Transverse colon (tissue), 4 donors: ENCODE results near the gene NOA1. TPM values are rescaled to one million over a fixed set of nuclear protein-coding genes. Genes with fewer than 3 reads are reported as not detected.

Source experiments
- DNase-seq: peaks from one replicate; pipeline ENCODE4 v3.0.0-alpha.2; 2019
- H3K27ac ChIP-seq, 4 donors: fragments of 200-600 bp; sonication (generic); 2 replicates each; pipeline ENCODE4 v1.5.1; 2016 to 2018; ENCODE audit warnings: inconsistent platforms in 4 of 4
- H3K27me3 ChIP-seq: fragments of 200-600 bp; sonication (generic); 2 replicates; pipeline ENCODE4 v1.5.1; 2017; ENCODE audit warnings: inconsistent platforms
- H3K36me3 ChIP-seq, 4 donors: fragments of 200-600 bp; sonication (generic); 2 replicates each; pipeline ENCODE4 v1.5.1; 2017 to 2019; ENCODE audit warnings: inconsistent platforms in 4 of 4
- H3K4me1 ChIP-seq, 4 donors: fragments of 200-600 bp; sonication (generic); 2 replicates each; pipeline ENCODE4 v1.5.1; 2017 to 2020; ENCODE audit warnings: inconsistent platforms in 4 of 4
- H3K4me3 ChIP-seq, 4 donors: fragments of 200-600 bp; sonication (generic); 1 replicate in 1 of 4; 2 replicates in 3 of 4; pipeline versions ENCODE4 v1.5.1 to v1.6.1; 2017 to 2019; ENCODE audit warnings: inconsistent platforms in 4 of 4
- H3K9me3 ChIP-seq, 2 donors: fragments of 200-600 bp; sonication (generic); 2 replicates each; pipeline ENCODE4 v1.5.1; 2017 to 2019; ENCODE audit warnings: inconsistent platforms in 2 of 2
- CTCF ChIP-seq, 5 experiments: fragments of 200-600 bp in 3 of 5; fragments of 450-650 bp in 2 of 5; sonication (generic) in 3 of 5; IDR thresholded peaks; 1 replicate in 2 of 5; 2 replicates in 3 of 5; pipeline ENCODE4 v1.5.1; 2016 to 2017; ENCODE audit warnings: antibody characterized with exemption in 5 of 5, inconsistent platforms in 3 of 5, mild to moderate bottlenecking in 2 of 5, moderate library complexity in 1 of 5
- EP300 ChIP-seq: sonication (generic); formaldehyde crosslinking; IDR thresholded peaks from one replicate; pipeline ENCODE4 v1.6.1; 2017; ENCODE audit warnings: antibody characterized with exemption, low read depth
- POLR2A ChIP-seq: fragments of 450-650 bp; IDR thresholded peaks from one replicate; pipeline ENCODE4 v1.6.1; 2016; ENCODE audit warnings: antibody characterized with exemption, mild to moderate bottlenecking, moderate library complexity
- POLR2AphosphoS5 ChIP-seq, 3 donors: sonication (generic); formaldehyde crosslinking; IDR thresholded peaks; one replicate each; pipeline ENCODE4 v1.6.1; 2016; ENCODE audit warnings: antibody characterized with exemption in 3 of 3
- WGBS, 2 donors: methylation state at CpG; one replicate each; pipeline ENCODE4 v1.1.5; 2018; ENCODE audit warnings: low coverage in 1 of 2; 5-methylcytosine and 5-hydroxymethylcytosine counted together
- in situ Hi-C, 4 donors: fragments of 200-750 bp; cut with MboI; loops; one replicate each; pipeline versions ENCODE4 v1.15.0 to v1.15.1; 2017; ENCODE audit warnings: low sequenced_read_pairs in 3 of 4, low pct_ligation_motif_present in 1 of 4, low pct_unique_long_range_greater_than_20kb in 1 of 4
- intact Hi-C: fragments of 100-400 bp; cut with DNase I; formaldehyde crosslinking; loops from one replicate; pipeline ENCODE4 v1.15.1; 2023; ENCODE audit warnings: low total_unique reads
- small RNA-seq, 4 donors: library from RNA; depleted of rRNA; stranded (forward); fragments of <200 nt; gene quantifications; one replicate each; pipeline ENCODE3, GENCODE V24; 2016
- total RNA-seq, 4 donors: library from RNA; depleted of rRNA; stranded (reverse); fragments of >200 nt; gene quantifications; one replicate each; pipeline ENCODE4 v1.1.0, GENCODE V29; 2016

NOA1 gene
- total RNA-seq, 4 donors from 2014 or later = 32.5 to 75.4 (median 39.6) TPM

DNA sequence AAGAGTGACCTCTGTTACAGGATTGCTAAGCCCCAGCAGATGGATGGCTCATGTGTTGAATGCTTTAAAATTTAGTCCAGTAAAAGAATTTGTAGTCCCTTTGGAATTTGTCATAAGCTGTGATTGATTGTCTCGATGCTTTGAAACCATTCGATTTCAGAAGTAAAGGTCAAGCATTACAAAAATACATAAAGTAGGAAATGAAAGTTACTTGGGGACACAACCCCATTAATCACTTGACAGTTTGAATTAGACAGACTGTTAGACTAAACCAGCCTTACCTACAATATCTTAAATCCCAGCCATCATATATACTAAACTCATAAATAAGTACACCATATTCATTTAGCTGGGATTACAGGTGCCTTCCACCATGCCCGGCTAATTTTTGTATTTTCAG is 63.1 kb downstream of the NOA1 start:
- Histone ChIP-seq H3K9me3 (no peaks in the 10 kb centered on the region), H3K4me3 (no peak overlapping the region), H3K36me3 (no peaks in the 10 kb centered on the region), H3K4me1 (peaks cover 10 to 49% (median 19%) of the 10 kb centered on the region in 4 donors), H3K27me3 (no peaks in the 10 kb centered on the region), H3K27ac (no peak overlapping the region)
- TF ChIP-seq POLR2A (no peak), CTCF (IDR thresholded peaks at IDR 0.05) (no peak), EP300 (no peak), POLR2AphosphoS5 (IDR thresholded peaks at IDR 0.05) (no peak)
- WGBS, 2 donors = 70 to 76% methylated on average over 3 of the region's 3 CpGs
- in situ Hi-C loops = no loop called here
- intact Hi-C loops = no loop called here
- no peak for DNase-seq

Small RNA genes within 50 kb of the gene (small RNA-seq; reads per million reads assigned to genes)
- gene RNU6-998P = 0 reads per million in 4 donors

Other genes with a start within 250 kb of the NOA1 start
- gene SPINK2, start 155.9 kb downstream of the NOA1 start, total RNA-seq = 1 to 10 TPM in 1 of 4 donors, under 1 TPM in 1, not detected in 2; 0.68 to 2.9 TPM
- 10 to 100 TPM; 18.7 to 47.8 (median 27.1) TPM for gene REST, start 69.7 kb downstream of the NOA1 start, total RNA-seq
- gene POLR2B, start 1.3 kb upstream of the NOA1 start, total RNA-seq = 10 to 100 TPM; 39.8 to 74.8 (median 53.4) TPM
- gene IGFBP7, start 132.8 kb upstream of the NOA1 start, total RNA-seq = 100 to 1,000 TPM in 3 of 4 donors, 10 to 100 TPM in 1; 96.1 to 646 (median 126) TPM